ENCODE results near the gene ZNF860.

The ZNF860 gene

DNA sequence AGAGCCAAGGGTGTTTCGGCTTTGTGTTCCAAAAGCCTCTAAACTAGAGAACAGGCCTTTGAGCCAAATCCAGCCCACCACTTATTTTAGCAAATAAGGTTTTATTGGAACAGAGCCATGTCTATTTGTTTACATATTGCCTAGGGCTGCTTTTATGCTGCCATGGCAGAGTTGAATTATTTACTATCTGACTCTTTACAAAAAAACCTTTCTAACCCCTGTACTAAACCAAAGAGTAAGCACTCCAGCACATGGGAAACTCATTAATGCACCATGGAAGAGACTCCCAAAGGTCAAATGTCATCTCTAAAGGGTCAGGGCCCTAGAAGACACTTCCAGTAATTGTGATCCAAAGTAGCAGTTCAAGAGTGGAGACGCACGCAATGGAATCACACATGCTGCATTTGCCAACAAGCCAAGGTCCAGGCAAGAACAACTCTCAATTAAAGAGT lies 22.8 kb upstream of the ZNF860 start:
- peaks cover 85% of the 10 kb centered on the region for H3K4me1 ChIP-seq (ENCODE audit: insufficient read depth, low read length, severe bottlenecking)
- peaks cover 20% of the 10 kb centered on the region for H3K36me3 ChIP-seq (ENCODE audit: insufficient read depth, low read length)
- H3K79me2 ChIP-seq (ENCODE audit: insufficient read depth, low read length) = peaks cover 62% of the 10 kb centered on the region
- H2AFZ ChIP-seq (ENCODE audit: low read length) = no peak overlapping the region
- no peak for TF ChIP-seq CTCF (IDR thresholded peaks at IDR 0.05; ENCODE audit: low read length)
- TF ChIP-seq EZH2 (IDR thresholded peaks at IDR 0.05; ENCODE audit: borderline replicate concordance, low read length) = no peak
- H3K27me3 ChIP-seq (ENCODE audit: insufficient read depth, low read length) = no peaks in the 10 kb centered on the region
- no peaks in the 10 kb centered on the region for H3K9me2 ChIP-seq (ENCODE audit: low read depth, low read length)
- H4K20me1 ChIP-seq (ENCODE audit: insufficient read depth, low read length) = no peaks in the 10 kb centered on the region
- peaks cover 6% of the 10 kb centered on the region for H3K9me3 ChIP-seq (ENCODE audit: low read length)
- peak overlapping the region; percentile 96 for H3K27ac ChIP-seq (ENCODE audit: low read depth, low read length, poor library complexity, severe bottlenecking)
- peak overlapping the region; percentile 61 for H3K4me3 ChIP-seq (ENCODE audit: low read depth, low read length, poor library complexity, severe bottlenecking)
- H3K4me2 ChIP-seq (ENCODE audit: low read length) = peak overlapping the region; percentile 83
- peak overlapping the region; percentile 83 for H3K9ac ChIP-seq (ENCODE audit: low read length)
- peaks cover 12% of the 10 kb centered on the region for H3F3A ChIP-seq (ENCODE audit: insufficient read depth, low read length)

GRCh38 chr3:31959251-31959650 lies 22.3 kb upstream of the ZNF860 start:
- Histone ChIP-seq H3K36me3 (ENCODE audit: insufficient read depth, low read length) (peaks cover 20% of the 10 kb centered on the region), H2AFZ (ENCODE audit: low read length) (no peak overlapping the region), H3K4me1 (ENCODE audit: insufficient read depth, low read length, severe bottlenecking) (peaks cover 85% of the 10 kb centered on the region), H3K4me3 (ENCODE audit: low read depth, low read length, poor library complexity, severe bottlenecking) (peak overlapping the region; percentile 61), H3F3A (ENCODE audit: insufficient read depth, low read length) (peaks cover 7% of the 10 kb centered on the region; the same call in 1 of the 2 replicates), H3K27me3 (ENCODE audit: insufficient read depth, low read length) (no peaks in the 10 kb centered on the region), H4K20me1 (ENCODE audit: insufficient read depth, low read length) (no peaks in the 10 kb centered on the region), H3K9ac (ENCODE audit: low read length) (peak overlapping the region; percentile 83), H3K27ac (ENCODE audit: low read depth, low read length, poor library complexity, severe bottlenecking) (peak overlapping the region; percentile 96), H3K79me2 (ENCODE audit: insufficient read depth, low read length) (peaks cover 67% of the 10 kb centered on the region), H3K9me3 (ENCODE audit: low read length) (peaks cover 6% of the 10 kb centered on the region), H3K4me2 (ENCODE audit: low read length) (peak overlapping the region; percentile 83), H3K9me2 (ENCODE audit: low read depth, low read length) (no peaks in the 10 kb centered on the region)
- TF ChIP-seq CTCF (IDR thresholded peaks at IDR 0.05; ENCODE audit: low read length) (no peak), EZH2 (IDR thresholded peaks at IDR 0.05; ENCODE audit: borderline replicate concordance, low read length) (no peak)

- no peaks in the 10 kb centered on the region for H4K20me1 ChIP-seq (ENCODE audit: insufficient read depth, low read length)
- H2AFZ ChIP-seq (ENCODE audit: low read length) = no peak overlapping the region
- no peaks in the 10 kb centered on the region for H3F3A ChIP-seq (ENCODE audit: insufficient read depth, low read length)
- peaks cover 6% of the 10 kb centered on the region for H3K9me3 ChIP-seq (ENCODE audit: low read length)
- H3K79me2 ChIP-seq (ENCODE audit: insufficient read depth, low read length) = peaks cover 70% of the 10 kb centered on the region
- peak overlapping the region; percentile 83 for H3K4me2 ChIP-seq (ENCODE audit: low read length)
- peaks cover 83% of the 10 kb centered on the region for H3K4me1 ChIP-seq (ENCODE audit: insufficient read depth, low read length, severe bottlenecking)
- TF ChIP-seq EZH2 (IDR thresholded peaks at IDR 0.05; ENCODE audit: borderline replicate concordance, low read length) (no peak), CTCF (IDR thresholded peaks at IDR 0.05; ENCODE audit: low read length) (no peak)
- H3K36me3 ChIP-seq (ENCODE audit: insufficient read depth, low read length) = peaks cover 22% of the 10 kb centered on the region
- H3K27me3 ChIP-seq (ENCODE audit: insufficient read depth, low read length) = no peaks in the 10 kb centered on the region
- H3K9ac ChIP-seq (ENCODE audit: low read length) = peak overlapping the region; percentile 83
- peak overlapping the region; percentile 61 for H3K4me3 ChIP-seq (ENCODE audit: low read depth, low read length, poor library complexity, severe bottlenecking)
- H3K9me2 ChIP-seq (ENCODE audit: low read depth, low read length) = no peaks in the 10 kb centered on the region
- H3K27ac ChIP-seq (ENCODE audit: low read depth, low read length, poor library complexity, severe bottlenecking) = peak overlapping the region; percentile 96
These were observed 21.4 kb upstream of the ZNF860 start for GRCh38 chr3:31959951-31960792.

All from OCI-LY1 (cell line).